NT2/D1 (cell line): ENCODE results near the gene SRSF4.

Experiments
- YY1 ChIP-seq: IDR thresholded peaks from 2 replicates; pipeline ENCODE4 v1.6.1; 2011; ENCODE audit not compliant: insufficient read length, insufficient read depth
- ZNF274 ChIP-seq: IDR thresholded peaks from 2 replicates; pipeline ENCODE4 v1.6.1; 2011; ENCODE audit warnings: mild to moderate bottlenecking, low read depth, low read length

GRCh38 chr1:29193879-29194455 is 12.3 kb upstream of the SRSF4 start:
- TF ChIP-seq ZNF274 (no peak), YY1 (no peak)
